ENCODE results near the gene PCCB. TPM values are rescaled to one million over a fixed set of nuclear protein-coding genes. Genes with fewer than 3 reads are reported as not detected.
"Not testable (repeated sequence)": the region's sequence is repeated elsewhere in the genome, so short reads cannot be mapped to it uniquely, and the experiment has no call there.

PCCB gene
- 10 to 100 TPM; 35.7 to 44.7 TPM for total RNA-seq
- 10 to 100 TPM; 26.9 to 37.0 (median 35.7) TPM for polyA plus RNA-seq (ENCODE audit: insufficient read length in 6 of 6)
- long read RNA-seq, donor 1, transcript PCCB-201 (15 exons, 1,833 nt): major isoform, 6 of 6 reads
- long read RNA-seq, donor 1, partial matches to known transcripts: 0 of 6 reads
- long read RNA-seq, donor 1, other reads (novel, unspliced or antisense): 0 of 6 reads
- long read RNA-seq, donor 2, transcript PCCB-201 (15 exons, 1,833 nt): major isoform, 6 of 24 reads
- long read RNA-seq, donor 2, partial matches to known transcripts: 18 of 24 reads
- long read RNA-seq, donor 2, other reads (novel, unspliced or antisense): 0 of 24 reads
- long read RNA-seq, donor 3, partial matches to known transcripts: 0 of 4 reads
- long read RNA-seq, donor 3, other reads (novel, unspliced or antisense): 0 of 4 reads
- long read RNA-seq, donor 4, transcript PCCB-201 (15 exons, 1,833 nt): major isoform, 43 of 59 reads
- long read RNA-seq, donor 4, partial matches to known transcripts: 12 of 59 reads
- long read RNA-seq, donor 4, other reads (novel, unspliced or antisense): 2 of 59 reads
- long read RNA-seq, donor 5, transcript PCCB-201 (15 exons, 1,833 nt): major isoform, 8 of 8 reads
- long read RNA-seq, donor 5, partial matches to known transcripts: 0 of 8 reads
- long read RNA-seq, donor 5, other reads (novel, unspliced or antisense): 0 of 8 reads
- long read RNA-seq, donor 6, transcript PCCB-201 (15 exons, 1,833 nt): major isoform, 7 of 7 reads
- long read RNA-seq, donor 6, partial matches to known transcripts: 0 of 7 reads
- long read RNA-seq, donor 6, other reads (novel, unspliced or antisense): 0 of 7 reads
- long read RNA-seq, donor 7, transcript PCCB-201 (15 exons, 1,833 nt): major isoform, 6 of 7 reads
- long read RNA-seq, donor 7, partial matches to known transcripts: 0 of 7 reads
- long read RNA-seq, donor 7, other reads (novel, unspliced or antisense): 0 of 7 reads
- long read RNA-seq, donor 8, transcript PCCB-201 (15 exons, 1,833 nt): major isoform, 5 of 5 reads
- long read RNA-seq, donor 8, partial matches to known transcripts: 0 of 5 reads
- long read RNA-seq, donor 8, other reads (novel, unspliced or antisense): 0 of 5 reads
- long read RNA-seq, donor 9: 0 reads
- long read RNA-seq, donor 10, transcript PCCB-201 (15 exons, 1,833 nt): major isoform, 35 of 38 reads
- long read RNA-seq, donor 10, partial matches to known transcripts: 2 of 38 reads
- long read RNA-seq, donor 10, other reads (novel, unspliced or antisense): 1 of 38 reads
- long read RNA-seq, donor 11, transcript PCCB-201 (15 exons, 1,833 nt): major isoform, 14 of 14 reads
- long read RNA-seq, donor 11, partial matches to known transcripts: 0 of 14 reads
- long read RNA-seq, donor 11, other reads (novel, unspliced or antisense): 0 of 14 reads
- long read RNA-seq, donor 12, transcript PCCB-201 (15 exons, 1,833 nt): major isoform, 6 of 6 reads
- long read RNA-seq, donor 12, partial matches to known transcripts: 0 of 6 reads
- long read RNA-seq, donor 12, other reads (novel, unspliced or antisense): 0 of 6 reads

- intact Hi-C loops (cut with DNase I): no loop called here
- Histone ChIP-seq H3K27me3 (no peaks in the 10 kb centered on the region), H3K4me3 (peak within 1 kb of the TSS; percentile 56 to 78), H3K27ac (peak within 1 kb of the TSS; percentile 90 to 92), H3K36me3 (no peaks in the 10 kb centered on the region), H3K9me3 (no peaks in the 10 kb centered on the region), H3K4me1 (peaks cover 7 to 23% of the 10 kb centered on the region in 2 donors)
- TF ChIP-seq, protein P1, sequence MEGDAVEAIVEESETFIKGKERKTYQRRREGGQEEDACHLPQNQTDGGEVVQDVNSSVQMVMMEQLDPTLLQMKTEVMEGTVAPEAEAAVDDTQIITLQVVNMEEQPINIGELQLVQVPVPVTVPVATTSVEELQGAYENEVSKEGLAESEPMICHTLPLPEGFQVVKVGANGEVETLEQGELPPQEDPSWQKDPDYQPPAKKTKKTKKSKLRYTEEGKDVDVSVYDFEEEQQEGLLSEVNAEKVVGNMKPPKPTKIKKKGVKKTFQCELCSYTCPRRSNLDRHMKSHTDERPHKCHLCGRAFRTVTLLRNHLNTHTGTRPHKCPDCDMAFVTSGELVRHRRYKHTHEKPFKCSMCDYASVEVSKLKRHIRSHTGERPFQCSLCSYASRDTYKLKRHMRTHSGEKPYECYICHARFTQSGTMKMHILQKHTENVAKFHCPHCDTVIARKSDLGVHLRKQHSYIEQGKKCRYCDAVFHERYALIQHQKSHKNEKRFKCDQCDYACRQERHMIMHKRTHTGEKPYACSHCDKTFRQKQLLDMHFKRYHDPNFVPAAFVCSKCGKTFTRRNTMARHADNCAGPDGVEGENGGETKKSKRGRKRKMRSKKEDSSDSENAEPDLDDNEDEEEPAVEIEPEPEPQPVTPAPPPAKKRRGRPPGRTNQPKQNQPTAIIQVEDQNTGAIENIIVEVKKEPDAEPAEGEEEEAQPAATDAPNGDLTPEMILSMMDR (IDR thresholded peaks at IDR 0.05): peak; percentile 80 to 82
- ATAC-seq: peak; percentile 99
- DNase-seq: peak; percentile 89 to 98 (median 94)
Measured at GRCh38 chr3:136250059-136250902, at the start of gene PCCB. TSS of gene PCCB (plus strand) at chr3:136250340. CDS start at chr3:136250376, 36 bp downstream.

DNA sequence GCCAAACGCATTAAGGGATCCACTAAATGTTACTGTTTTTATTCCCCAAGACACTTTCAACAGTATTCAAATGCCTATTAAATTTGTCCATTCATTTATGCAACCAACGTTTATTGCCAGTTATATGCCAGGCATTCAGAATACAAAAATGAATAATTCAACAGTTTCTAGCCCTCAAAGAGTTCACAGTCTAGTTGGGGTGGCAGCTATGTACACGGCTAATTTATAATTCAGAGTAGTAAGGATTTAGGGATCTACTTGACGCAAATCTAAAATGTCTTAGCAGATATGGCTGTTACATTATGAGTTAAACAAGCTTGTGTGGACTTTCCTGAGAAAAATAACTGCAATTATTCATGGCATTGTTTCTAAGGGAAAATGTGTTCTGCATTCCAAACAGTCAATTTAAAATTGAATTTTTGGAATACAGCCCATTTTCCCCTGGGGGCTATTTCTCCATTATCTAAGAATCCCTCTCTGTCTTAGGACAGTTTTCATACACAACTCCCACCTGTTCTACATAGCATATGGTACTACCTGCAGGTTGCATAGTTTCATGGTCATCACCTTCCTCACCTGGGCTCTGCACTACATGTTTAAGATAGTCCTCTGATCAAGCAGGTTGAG, 42.5 kb upstream of the PCCB start:
- Histone ChIP-seq H3K4me1 (no peaks in the 10 kb centered on the region), H3K27ac (no peak overlapping the region), H3K27me3 (no peaks in the 10 kb centered on the region), H3K4me3 (no peak overlapping the region), H3K36me3 (no peaks in the 10 kb centered on the region), H3K9me3 (no peaks in the 10 kb centered on the region)
- intact Hi-C loops (cut with DNase I): no loop called here
- no peak for ATAC-seq
- TF ChIP-seq, protein P1 (IDR thresholded peaks at IDR 0.05): no peak
- no peak for DNase-seq

DNA sequence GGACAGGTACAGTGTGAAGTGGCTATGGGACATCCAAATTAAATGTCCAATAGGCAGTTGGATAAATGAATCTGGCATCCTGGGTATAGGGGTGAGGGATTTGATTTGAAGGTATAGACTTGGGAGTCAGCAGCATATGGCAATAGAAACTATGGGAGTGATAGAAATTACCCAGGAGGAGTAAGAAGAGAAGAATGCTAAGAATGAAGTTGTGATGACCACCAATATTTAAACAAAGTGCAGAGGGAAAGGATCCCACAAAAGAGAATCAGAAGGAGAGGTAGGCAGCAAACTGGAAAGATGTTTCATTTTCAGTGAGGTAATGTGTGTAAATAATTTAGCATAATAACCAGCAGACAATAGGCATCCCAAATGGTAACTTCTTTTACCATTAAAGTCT, 40.2 kb upstream of the PCCB start:
- DNase-seq (no peak), ATAC-seq (no peak)
- Histone ChIP-seq H3K27ac (no peak overlapping the region), H3K27me3 (no peaks in the 10 kb centered on the region), H3K4me3 (no peak overlapping the region), H3K36me3 (no peaks in the 10 kb centered on the region), H3K4me1 (no peaks in the 10 kb centered on the region), H3K9me3 (no peaks in the 10 kb centered on the region)
- TF ChIP-seq, protein P1 (IDR thresholded peaks at IDR 0.05): no peak
- intact Hi-C loops (cut with DNase I): no loop called here

GRCh38 chr3:136211547-136211946, 38.6 kb upstream of the PCCB start:
- DNase-seq (no peak), ATAC-seq (no peak)
- TF ChIP-seq, protein P1 (IDR thresholded peaks at IDR 0.05): no peak
- H3K27me3 ChIP-seq: no peaks in the 10 kb centered on the region
- H3K9me3 ChIP-seq: no peaks in the 10 kb centered on the region
- no peaks in the 10 kb centered on the region for H3K36me3 ChIP-seq
- intact Hi-C loops (cut with DNase I): no loop called here
- H3K27ac ChIP-seq: no peak overlapping the region
- H3K4me3 ChIP-seq: no peak overlapping the region
- H3K4me1 ChIP-seq: no peaks in the 10 kb centered on the region

- H3K9me3 ChIP-seq; DNase-seq; H3K27me3 ChIP-seq; H3K4me1 ChIP-seq; ATAC-seq; H3K36me3 ChIP-seq; intact Hi-C loops (cut with DNase I); H3K4me3 ChIP-seq; H3K27ac ChIP-seq: not testable (repeated sequence)
Measured at GRCh38 chr3:136222746-136223145, 27.4 kb upstream of the PCCB start.
